Measurements from ENCODE around the gene PLEKHN1.
"Not testable (repeated sequence)": the region's sequence is repeated elsewhere in the genome, so short reads cannot be mapped to it uniquely, and the experiment has no call there.

Gene PLEKHN1

GRCh38 chr1:978835-979743, 12.8 kb downstream of the PLEKHN1 start:
- Histone ChIP-seq H3K36me3 (ENCODE audit: control insufficient read depth, insufficient read depth, low read length) (no peaks in the 10 kb centered on the region), H3K4me1 (ENCODE audit: control insufficient read depth, insufficient read depth, low read length) (peaks cover 4% of the 10 kb centered on the region), H3K27me3 (ENCODE audit: control insufficient read depth, insufficient read depth, low read length) (peaks cover 26% of the 10 kb centered on the region)

DNA sequence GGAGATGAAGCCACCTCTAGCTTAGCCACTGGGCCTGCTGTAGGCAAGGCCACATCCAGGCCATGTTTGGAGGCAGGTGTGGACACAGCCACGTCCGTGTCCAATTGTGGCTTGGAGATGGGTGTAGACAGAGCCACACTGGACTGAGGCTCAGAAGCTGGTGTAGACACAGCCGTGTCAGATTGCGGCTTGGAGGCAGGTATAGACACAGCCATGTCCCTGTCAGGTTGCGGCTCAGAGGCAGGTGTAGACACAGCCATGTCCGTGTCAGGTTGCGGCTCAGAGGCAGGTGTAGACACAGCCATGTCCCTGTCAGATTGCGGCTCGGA, 13.4 kb downstream of the PLEKHN1 start:
- Histone ChIP-seq H3K36me3 (ENCODE audit: control insufficient read depth, insufficient read depth, low read length) (no peaks in the 10 kb centered on the region), H3K4me1 (ENCODE audit: control insufficient read depth, insufficient read depth, low read length) (peaks cover 4% of the 10 kb centered on the region), H3K9ac (ENCODE audit: low read length) (no peak overlapping the region), H3K4me3 (ENCODE audit: low read length) (no peak overlapping the region), H3K9me3 (ENCODE audit: control insufficient read depth, low read length) (no peaks in the 10 kb centered on the region), H3K27me3 (ENCODE audit: control insufficient read depth, insufficient read depth, low read length) (peaks cover 25% of the 10 kb centered on the region)

More at GRCh38 chr1:978835-979743, 12.8 kb downstream of the PLEKHN1 start:
- Histone ChIP-seq H3K4me3 (ENCODE audit: low read length) (no peak overlapping the region), H3K9ac (ENCODE audit: low read length) (no peak overlapping the region), H3K9me3 (ENCODE audit: control insufficient read depth, low read length) (no peaks in the 10 kb centered on the region)

DNA sequence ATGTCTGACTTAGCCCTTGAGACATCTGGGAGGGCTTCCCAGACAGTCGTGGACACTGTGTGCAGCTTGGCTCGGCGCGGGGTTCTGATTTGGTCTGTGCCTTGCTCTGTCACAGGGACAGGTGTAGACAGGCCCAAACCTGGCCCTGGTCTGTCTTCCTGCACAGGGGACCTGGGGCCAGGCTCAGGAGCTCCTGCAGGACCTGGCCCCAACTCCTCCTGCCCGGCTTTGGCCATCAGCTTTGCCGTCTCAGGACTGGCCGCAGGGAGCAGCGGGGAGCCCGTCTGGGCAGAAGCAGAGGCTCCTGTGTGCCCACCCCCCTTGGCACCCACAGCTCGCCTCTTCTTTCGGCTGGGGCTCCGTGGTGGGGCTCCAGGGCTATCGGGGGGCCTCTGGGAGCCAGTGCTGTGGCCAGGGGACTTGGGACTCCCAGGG, 13.9 kb downstream of the PLEKHN1 start:
- no peaks in the 10 kb centered on the region for H3K9me3 ChIP-seq (ENCODE audit: control insufficient read depth, low read length)
- H3K36me3 ChIP-seq (ENCODE audit: control insufficient read depth, insufficient read depth, low read length) = no peaks in the 10 kb centered on the region
- no peak overlapping the region for H3K9ac ChIP-seq (ENCODE audit: low read length)
- peaks cover 25% of the 10 kb centered on the region for H3K27me3 ChIP-seq (ENCODE audit: control insufficient read depth, insufficient read depth, low read length)
- H3K4me1 ChIP-seq (ENCODE audit: control insufficient read depth, insufficient read depth, low read length) = peaks cover 4% of the 10 kb centered on the region
- H3K4me3 ChIP-seq (ENCODE audit: low read length) = no peak overlapping the region

DNA sequence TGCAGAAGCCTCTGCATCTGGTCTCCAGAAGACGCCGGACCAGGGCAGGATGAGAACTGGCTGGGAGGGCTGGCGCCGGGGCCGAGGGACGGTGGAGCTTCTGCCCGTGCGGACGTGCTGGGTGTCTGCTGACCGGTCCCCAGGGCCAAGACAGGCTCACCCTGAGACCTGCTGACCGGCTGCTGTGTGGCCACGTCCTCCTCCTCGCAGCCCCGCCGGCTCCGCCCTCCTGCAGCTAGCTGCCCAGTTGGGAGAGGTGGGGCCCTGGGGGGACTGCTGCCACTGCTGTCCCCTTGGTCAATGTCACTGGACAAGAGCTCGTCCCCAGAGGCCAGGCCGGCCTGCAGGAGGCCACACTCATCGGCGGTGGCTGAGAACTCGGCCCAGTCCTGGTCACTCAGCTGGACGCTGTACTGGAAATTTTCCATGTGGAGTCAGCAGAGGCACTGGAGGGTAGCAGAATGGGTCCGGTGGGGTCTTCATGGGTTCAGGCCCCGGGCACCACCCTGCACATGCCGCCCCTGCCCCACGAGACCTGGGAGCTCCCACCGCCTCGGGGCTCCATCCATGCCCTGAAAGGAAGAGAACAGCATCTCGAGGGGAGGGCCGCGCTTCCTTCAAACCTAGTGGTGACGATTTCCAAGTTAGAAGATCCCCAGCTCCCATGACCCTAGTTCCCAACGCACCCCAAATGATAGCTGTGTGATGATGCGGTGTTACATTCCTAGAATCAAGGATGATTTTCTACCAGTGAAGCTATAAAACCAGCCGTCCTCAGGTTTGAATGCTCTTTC, 14.5 kb downstream of the PLEKHN1 start:
- no peaks in the 10 kb centered on the region for H3K9me3 ChIP-seq (ENCODE audit: control insufficient read depth, low read length)
- no peak overlapping the region for H3K4me3 ChIP-seq (ENCODE audit: low read length)
- no peaks in the 10 kb centered on the region for H3K36me3 ChIP-seq (ENCODE audit: control insufficient read depth, insufficient read depth, low read length)
- no peak overlapping the region for H3K9ac ChIP-seq (ENCODE audit: low read length)
- peaks cover 28% of the 10 kb centered on the region for H3K27me3 ChIP-seq (ENCODE audit: control insufficient read depth, insufficient read depth, low read length)
- H3K4me1 ChIP-seq (ENCODE audit: control insufficient read depth, insufficient read depth, low read length) = peaks cover 4% of the 10 kb centered on the region

DNA sequence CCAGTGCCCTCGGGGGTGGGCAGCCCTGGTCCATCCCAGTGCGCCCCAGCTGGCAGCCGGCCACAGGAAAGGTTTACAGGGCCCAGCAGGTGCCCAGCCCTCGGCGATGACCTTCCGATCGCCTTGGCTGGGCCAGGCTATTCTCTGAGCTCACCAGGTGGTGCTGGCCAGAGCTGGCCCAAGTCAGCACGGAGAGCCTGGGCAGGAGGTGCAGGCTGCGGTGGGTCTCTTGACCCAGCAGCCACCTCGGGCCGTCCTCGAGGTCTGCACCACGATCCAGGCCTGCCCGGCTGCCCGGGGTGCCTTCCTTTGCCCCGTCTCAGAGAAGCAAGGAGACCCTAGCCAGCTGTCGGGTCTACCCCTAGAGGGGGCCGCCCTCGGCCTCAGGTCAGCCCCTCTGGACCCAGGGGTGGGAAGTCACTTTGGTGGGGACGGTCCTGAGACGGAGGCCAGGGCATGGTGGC, 15.2 kb downstream of the PLEKHN1 start:
- Histone ChIP-seq H3K9ac (ENCODE audit: low read length) (no peak overlapping the region), H3K27me3 (ENCODE audit: control insufficient read depth, insufficient read depth, low read length) (peaks cover 28% of the 10 kb centered on the region), H3K4me1 (ENCODE audit: control insufficient read depth, insufficient read depth, low read length) (no peaks in the 10 kb centered on the region), H3K36me3 (ENCODE audit: control insufficient read depth, insufficient read depth, low read length) (no peaks in the 10 kb centered on the region), H3K4me3 (ENCODE audit: low read length) (no peak overlapping the region), H3K9me3 (ENCODE audit: control insufficient read depth, low read length) (no peaks in the 10 kb centered on the region)

DNA sequence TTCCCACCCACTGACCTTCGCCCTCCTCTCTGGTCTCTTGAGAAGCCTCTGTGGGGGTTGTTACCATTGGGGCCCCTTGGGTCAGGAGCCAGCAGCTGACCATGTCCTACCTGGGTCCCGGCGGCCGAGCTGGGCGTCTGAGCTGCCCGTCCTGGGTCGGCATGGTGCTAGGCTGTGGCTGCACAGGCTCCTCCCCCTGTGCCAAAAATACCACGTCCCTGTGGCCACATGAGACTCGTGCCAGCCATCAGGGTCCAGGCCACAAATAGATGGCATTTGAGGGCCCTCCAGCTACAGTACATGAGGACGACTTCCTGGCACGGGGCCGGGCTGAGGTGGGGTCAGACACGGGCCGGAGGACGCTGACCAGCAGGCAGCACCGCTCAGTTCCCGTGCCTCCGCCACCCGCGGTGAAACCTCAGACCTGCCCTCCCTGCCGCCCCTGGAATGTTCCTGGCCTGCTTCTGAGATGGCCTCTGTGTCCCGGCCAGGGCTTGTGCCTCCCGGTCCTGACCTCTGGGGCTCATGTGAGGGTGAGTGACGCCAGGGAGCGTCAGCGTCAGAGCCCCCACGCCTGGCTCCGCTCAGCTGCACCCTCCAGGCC, 15.8 kb downstream of the PLEKHN1 start, which contains the start of gene PERM1:
Gene PERM1, minus strand, starts transcription at position 139 of the 604 bp plus-strand sequence. CDS start 1,064 bp downstream, outside the sequence.
- Histone ChIP-seq H3K9me3 (ENCODE audit: control insufficient read depth, low read length) (no peaks in the 10 kb centered on the region), H3K36me3 (ENCODE audit: control insufficient read depth, insufficient read depth, low read length) (no peaks in the 10 kb centered on the region), H3K9ac (ENCODE audit: low read length) (no peak within 1 kb of the TSS), H3K4me1 (ENCODE audit: control insufficient read depth, insufficient read depth, low read length) (no peaks in the 10 kb centered on the region), H3K27me3 (ENCODE audit: control insufficient read depth, insufficient read depth, low read length) (peaks cover 28% of the 10 kb centered on the region), H3K4me3 (ENCODE audit: low read length) (no peak within 1 kb of the TSS)

DNA sequence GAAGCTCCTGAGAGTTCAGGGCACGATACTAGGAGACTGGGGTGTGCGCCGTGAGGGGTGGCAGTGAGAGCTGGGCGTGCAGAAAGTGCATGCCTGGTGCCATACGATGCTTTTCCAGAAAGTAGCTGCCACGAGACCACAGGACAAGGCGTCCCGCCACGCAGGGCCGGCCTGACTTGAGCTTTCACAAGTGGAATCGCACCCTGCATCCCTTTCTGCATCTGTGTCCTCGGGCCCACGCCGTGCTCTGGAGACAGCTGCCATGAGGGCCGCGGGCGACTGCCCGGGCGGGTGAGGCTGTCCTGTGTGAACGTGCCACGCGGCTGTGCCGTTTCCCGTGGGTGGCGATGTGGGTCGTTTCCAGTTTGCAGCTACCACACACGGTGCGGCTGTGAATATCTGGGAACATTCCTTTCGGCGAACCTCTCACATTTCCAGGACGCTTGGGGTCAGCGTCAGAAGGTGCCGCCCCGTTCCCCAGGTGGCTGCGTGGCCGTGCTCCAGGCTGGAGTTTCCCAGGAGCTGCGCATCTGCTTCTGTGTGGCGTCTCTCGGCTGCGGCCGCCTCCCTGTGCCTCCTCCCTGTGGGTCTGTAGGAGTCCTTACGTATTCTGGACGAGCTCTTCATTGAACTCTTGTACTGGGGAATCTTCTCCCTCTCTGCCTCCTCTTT, 16.6 kb downstream of the PLEKHN1 start:
- Histone ChIP-seq H3K9me3 (ENCODE audit: control insufficient read depth, low read length) (no peaks in the 10 kb centered on the region), H3K4me1 (ENCODE audit: control insufficient read depth, insufficient read depth, low read length) (no peaks in the 10 kb centered on the region), H3K4me3 (ENCODE audit: low read length) (no peak overlapping the region), H3K36me3 (ENCODE audit: control insufficient read depth, insufficient read depth, low read length) (no peaks in the 10 kb centered on the region), H3K27me3 (ENCODE audit: control insufficient read depth, insufficient read depth, low read length) (peaks cover 28% of the 10 kb centered on the region), H3K9ac (ENCODE audit: low read length) (no peak overlapping the region)

DNA sequence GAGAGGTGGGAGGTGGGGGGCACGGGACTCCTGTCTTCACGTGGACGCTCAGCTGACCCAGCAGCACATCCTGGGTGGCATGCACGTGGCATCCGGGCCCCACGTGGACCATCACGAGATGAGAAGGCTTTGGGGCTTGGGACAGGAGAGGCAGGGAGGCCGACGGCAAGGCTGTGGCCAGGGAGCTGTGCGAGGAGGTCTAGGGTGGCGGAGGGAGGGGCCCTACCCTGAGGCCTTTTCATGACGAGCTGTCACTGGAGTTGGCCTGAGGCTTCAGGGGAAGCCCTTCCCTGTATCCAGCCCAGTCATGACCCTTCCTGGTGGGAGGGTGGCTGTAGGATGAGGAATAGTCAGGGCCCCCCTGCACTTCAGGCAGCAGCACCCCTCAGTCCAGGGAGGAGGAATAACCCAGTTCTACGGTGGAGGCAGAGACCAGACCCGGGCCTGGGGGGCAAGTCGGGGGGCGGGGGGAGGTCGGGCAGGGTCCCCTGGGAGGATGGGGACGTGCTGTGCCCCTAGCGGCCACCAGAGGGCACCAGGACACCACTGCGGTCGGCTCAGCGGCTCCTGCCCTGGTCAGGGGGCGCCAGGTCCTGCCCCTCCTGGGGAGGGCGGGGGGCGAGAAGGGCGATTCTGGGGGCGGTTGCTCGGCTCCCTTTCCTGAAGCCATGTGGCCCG, 17.7 kb downstream of the PLEKHN1 start:
- Histone ChIP-seq H3K9ac (ENCODE audit: low read length) (no peak overlapping the region), H3K4me1 (ENCODE audit: control insufficient read depth, insufficient read depth, low read length) (no peaks in the 10 kb centered on the region), H3K36me3 (ENCODE audit: control insufficient read depth, insufficient read depth, low read length) (no peaks in the 10 kb centered on the region), H3K4me3 (ENCODE audit: low read length) (no peak overlapping the region), H3K27me3 (ENCODE audit: control insufficient read depth, insufficient read depth, low read length) (peaks cover 28% of the 10 kb centered on the region), H3K9me3 (ENCODE audit: control insufficient read depth, low read length) (no peaks in the 10 kb centered on the region)

DNA sequence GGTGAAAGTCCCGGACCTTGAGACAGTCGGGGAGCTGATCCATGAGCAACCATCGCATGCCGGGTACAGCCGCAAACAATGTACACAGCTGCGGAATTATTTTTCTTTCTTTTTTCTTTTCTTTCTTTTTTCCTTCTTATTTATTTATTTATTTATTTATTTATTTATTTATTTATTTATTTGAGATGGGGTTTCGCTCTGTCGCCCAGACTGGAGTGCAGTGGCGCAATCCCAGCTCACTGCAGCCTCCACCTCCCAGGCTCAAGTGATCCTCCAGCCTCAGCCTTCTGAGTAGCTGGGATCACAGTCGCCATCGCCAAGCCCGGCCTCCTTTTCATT, 18.2 kb downstream of the PLEKHN1 start:
- Histone ChIP-seq H3K27me3 (ENCODE audit: control insufficient read depth, insufficient read depth, low read length) (peaks cover 28% of the 10 kb centered on the region), H3K4me3 (ENCODE audit: low read length) (no peak overlapping the region)

GRCh38 chr1:985126-985525, 18.8 kb downstream of the PLEKHN1 start:
- no peaks in the 10 kb centered on the region for H3K9me3 ChIP-seq (ENCODE audit: control insufficient read depth, low read length)
- peaks cover 28% of the 10 kb centered on the region for H3K27me3 ChIP-seq (ENCODE audit: control insufficient read depth, insufficient read depth, low read length)
- H3K36me3 ChIP-seq (ENCODE audit: control insufficient read depth, insufficient read depth, low read length) = no peaks in the 10 kb centered on the region
- H3K4me1 ChIP-seq (ENCODE audit: control insufficient read depth, insufficient read depth, low read length) = no peaks in the 10 kb centered on the region
- no peak overlapping the region for H3K9ac ChIP-seq (ENCODE audit: low read length)
- no peak overlapping the region for H3K4me3 ChIP-seq (ENCODE audit: low read length)

More for the DNA sequence above, 18.2 kb downstream of the PLEKHN1 start:
- H3K9me3 ChIP-seq (ENCODE audit: control insufficient read depth, low read length) = no peaks in the 10 kb centered on the region
- H3K36me3 ChIP-seq (ENCODE audit: control insufficient read depth, insufficient read depth, low read length) = no peaks in the 10 kb centered on the region
- H3K9ac ChIP-seq (ENCODE audit: low read length) = no peak overlapping the region
- no peaks in the 10 kb centered on the region for H3K4me1 ChIP-seq (ENCODE audit: control insufficient read depth, insufficient read depth, low read length)

DNA sequence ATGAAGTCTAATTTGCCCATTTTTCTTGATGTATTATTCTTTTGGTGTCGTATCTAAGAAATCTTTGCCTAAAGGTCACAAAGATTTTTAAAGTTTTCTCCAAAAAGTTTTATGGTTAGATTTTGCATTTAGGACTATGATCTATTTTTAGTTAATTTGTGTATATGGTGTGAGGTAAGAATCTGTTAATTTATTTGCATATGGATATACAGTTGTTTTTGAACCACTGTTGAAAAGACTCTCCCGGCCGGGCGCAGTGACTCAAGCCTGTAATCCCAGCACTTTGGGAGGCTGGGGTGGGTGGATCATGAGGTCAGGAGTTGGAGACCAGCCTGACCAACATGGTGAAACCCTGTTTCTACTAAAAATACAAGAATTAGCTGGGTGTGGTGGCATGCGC, 21.8 kb downstream of the PLEKHN1 start:
- H3K9ac ChIP-seq (ENCODE audit: low read length); H3K4me3 ChIP-seq (ENCODE audit: low read length); H3K36me3 ChIP-seq (ENCODE audit: control insufficient read depth, insufficient read depth, low read length); H3K4me1 ChIP-seq (ENCODE audit: control insufficient read depth, insufficient read depth, low read length); H3K9me3 ChIP-seq (ENCODE audit: control insufficient read depth, low read length): not testable (repeated sequence)
- H3K27me3 ChIP-seq (ENCODE audit: control insufficient read depth, insufficient read depth, low read length) = peaks cover 13% of the 10 kb centered on the region

Data from mucosa of stomach (tissue), 1 donor.